ENCODE data around the gene NUBP2.
A peak's percentile ranks its signal among the peaks of the same experiment; 100 is the strongest.

Gene NUBP2

DNA sequence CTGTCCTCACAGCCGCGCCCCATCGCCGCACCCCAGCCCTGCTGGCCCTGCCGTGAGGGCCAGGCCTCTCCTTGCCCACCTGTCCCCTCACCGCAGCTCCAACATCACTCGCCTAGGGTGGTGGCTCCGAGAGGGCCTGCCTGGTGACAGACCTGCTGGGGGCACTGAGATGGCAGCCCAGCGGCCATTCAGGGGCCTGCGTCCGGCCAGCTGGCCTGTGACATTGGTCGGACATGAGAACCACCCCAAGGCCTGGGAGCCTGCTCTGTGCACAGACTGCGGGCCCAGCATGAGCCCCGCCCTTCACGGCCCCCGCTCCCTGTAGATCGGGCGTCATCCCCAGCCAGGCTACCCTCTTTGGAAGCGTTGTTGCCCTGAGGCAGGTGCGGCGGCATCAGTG is 23.2 kb upstream of the NUBP2 start:
- DNase-seq = no peak

DNA sequence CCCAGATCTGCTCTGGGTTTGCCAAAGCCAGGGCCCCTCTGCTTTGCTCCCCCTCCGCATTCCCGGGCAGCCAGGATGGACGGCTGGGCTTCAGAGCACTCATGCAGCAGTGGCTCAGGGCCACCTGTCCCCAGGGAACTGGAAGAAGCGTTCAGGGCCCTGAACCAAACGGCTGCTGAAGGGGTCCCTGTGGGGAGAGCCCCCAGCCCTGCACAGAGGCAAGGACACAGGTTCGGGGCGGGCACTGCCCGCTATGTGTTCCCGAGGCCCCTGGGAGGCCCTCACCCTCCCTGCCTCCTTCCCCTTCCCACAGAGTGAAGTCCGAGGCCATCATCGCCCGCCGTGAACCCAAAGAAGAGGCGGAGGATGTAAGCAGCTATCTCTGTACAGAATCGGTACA is 21.8 kb upstream of the NUBP2 start:
- DNase-seq = no peak

- DNase-seq = no peak
Observed at GRCh38 chr16:1761751-1762150, 21.0 kb upstream of the NUBP2 start.

- DNase-seq = no peak
Observed at GRCh38 chr16:1762196-1762878, 20.4 kb upstream of the NUBP2 start.

DNA sequence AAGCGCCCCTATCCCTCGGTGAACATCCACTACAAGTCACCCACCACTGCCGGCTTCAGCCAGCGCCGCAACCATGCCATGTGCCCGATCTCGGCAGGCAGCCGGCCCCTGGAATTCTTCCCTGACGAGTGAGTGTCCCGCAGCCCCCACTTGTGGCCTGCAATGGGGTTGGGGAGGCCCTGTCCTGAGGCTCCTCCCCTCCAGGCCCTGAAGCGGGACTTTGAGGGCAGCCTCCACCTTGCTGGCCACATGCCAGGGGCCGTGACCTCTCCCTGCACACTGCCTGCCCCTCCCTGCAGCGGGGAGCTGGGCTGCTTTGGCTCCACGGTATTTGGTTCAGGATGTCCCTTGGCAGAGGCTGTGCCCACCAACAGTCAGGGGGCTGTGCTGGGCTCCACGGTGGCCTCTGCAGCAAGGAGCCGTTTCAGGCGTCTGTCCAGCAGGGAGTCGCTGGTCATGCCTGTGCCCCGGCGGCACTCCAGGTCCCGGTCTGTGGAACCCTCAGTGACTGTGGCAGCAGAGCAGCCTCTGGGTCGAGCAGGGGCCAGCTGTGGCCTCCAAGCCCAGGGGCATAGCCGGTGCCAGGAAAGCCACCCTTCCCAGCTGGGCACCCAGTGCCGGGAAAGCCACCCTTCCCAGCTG is 19.8 kb upstream of the NUBP2 start:
- DNase-seq = no peak

DNA sequence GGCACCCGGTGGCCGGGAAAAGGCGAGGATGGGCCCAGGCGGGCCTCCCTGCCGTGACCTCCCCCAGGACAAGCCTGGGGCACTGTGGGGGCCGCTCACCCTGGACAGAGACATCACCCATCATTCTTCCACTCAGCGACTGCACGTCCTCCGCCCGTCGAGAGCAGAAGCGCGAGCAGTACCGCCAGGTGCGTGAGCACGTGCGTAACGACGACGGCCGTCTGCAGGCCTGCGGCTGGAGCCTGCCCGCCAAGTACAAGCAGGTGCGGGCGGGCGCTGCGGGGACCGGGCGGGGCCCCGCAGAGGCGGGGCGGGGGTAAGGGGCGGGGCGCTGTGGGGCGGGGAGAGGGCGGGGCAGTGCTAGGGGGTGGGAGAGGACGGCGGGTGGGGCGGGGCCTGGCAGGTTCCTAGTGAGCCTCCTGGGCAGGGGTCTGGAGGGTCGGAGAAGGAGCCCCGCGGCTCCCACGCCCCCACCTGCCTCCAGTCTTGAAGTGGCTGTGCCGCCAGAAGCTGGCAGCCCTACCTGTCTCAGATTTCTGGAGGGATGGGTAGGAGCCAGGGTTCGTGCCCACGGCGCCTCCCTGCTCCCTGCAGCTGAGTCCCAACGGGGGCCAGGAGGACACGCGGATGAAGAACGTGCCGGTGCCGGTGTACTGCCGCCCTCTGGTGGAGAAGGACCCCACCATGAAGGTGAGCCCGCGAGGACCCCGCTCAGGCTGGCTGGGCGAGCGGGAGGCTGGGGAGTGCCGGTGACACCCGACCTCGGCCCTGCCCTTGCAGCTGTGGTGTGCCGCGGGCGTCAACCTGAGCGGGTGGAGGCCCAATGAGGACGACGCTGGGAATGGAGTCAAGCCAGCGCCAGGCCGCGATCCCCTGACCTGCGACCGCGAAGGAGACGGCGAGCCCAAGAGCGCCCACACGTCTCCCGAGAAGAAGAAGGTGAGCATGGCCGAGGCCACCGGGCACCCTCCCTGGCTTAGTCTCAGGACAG is 18.9 kb upstream of the NUBP2 start:
- no peak for DNase-seq

- no peak for DNase-seq
Observed at GRCh38 chr16:1764971-1765370, 17.8 kb upstream of the NUBP2 start.

DNA sequence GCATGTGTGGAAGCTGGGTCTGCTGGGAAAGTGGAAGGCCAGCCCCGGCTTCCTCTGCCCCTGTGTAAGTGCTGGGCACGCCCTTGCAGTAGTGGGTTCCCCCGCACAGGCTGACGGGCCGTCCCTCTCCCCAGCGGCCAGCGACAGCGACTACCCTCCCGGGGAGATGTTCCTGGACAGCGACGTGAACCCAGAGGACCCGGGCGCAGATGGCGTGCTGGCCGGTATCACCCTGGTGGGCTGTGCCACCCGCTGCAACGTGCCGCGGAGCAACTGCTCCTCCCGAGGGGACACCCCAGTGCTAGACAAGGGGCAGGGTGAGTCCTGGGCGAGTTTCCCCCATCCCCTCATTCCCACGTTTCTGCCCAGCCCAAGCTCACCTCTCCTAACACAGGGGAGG is 16.9 kb upstream of the NUBP2 start:
- DNase-seq = no peak

- no peak for DNase-seq
Observed at GRCh38 chr16:1766231-1766630, 16.5 kb upstream of the NUBP2 start.

DNA sequence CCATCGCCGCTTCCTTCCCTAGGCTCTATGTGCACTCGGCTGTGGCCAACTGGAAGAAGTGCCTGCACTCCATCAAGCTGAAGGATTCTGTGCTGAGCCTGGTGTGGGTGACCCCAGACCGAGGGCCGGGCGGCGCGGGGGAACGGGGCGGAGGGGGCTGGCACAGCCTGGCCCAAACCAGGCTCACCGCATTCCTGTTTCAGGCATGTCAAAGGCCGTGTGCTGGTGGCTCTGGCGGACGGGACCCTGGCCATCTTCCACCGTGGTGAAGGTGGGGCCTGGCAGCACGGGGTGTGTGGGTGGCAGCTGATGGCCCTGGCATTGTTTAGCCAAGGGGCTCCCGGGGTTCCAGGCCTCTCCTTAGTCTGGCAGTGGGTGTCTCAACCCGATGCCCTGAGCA is 16.1 kb upstream of the NUBP2 start:
- DNase-seq = no peak

GRCh38 chr16:1767116-1767994 is 15.4 kb upstream of the NUBP2 start:
- no peak for DNase-seq

GRCh38 chr16:1768061-1768766 is 14.5 kb upstream of the NUBP2 start:
- DNase-seq = no peak

DNA sequence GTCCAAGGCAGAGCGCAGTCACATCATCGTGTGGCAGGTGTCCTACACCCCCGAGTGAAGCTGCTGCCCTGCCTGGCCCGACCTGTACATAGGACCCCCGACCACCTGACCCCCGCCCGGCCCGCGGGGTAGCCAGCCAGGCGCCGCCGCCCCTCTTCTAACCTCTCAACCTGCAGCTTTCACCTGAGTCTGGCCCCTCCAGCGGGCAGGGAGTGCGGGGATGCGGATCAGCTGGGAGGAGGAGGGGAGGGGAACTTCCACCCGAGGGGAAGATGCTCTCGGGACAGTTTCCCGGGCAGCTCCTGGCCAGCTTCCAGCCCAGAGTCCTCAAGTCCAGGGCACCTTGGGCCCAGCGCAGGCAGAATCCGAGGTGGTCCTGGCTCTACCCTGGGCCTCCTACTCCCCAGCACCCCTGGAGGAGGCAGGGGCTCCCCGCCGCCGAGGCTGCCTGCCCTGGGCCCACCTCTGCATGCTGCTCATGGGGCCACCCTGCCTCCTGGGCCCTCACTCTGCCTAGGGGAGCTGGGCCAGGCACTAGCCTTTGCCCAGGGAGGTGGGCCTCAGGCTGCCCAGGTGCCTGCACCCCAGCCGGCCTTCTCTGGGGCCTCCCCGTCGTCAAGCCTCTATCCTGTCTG is 13.9 kb upstream of the NUBP2 start:
- no peak for DNase-seq

- DNase-seq = no peak
Observed at GRCh38 chr16:1769402-1770300, 13.1 kb upstream of the NUBP2 start.

- DNase-seq = peak; percentile 49
Observed at GRCh38 chr16:1770328-1771187, 12.2 kb upstream of the NUBP2 start.

- DNase-seq = peak; percentile 80
Observed at GRCh38 chr16:1771188-1771863, 11.4 kb upstream of the NUBP2 start, which contains the start of gene NME3. Gene NME3, minus strand, starts transcription at chr16:1771543. Its CDS starts 9 bp downstream, at chr16:1771534.

- DNase-seq = no peak
Observed at GRCh38 chr16:1771864-1772361, 10.8 kb upstream of the NUBP2 start.

- peak; percentile 78 for DNase-seq
Observed at GRCh38 chr16:1772362-1772907, 10.3 kb upstream of the NUBP2 start, which contains the start of gene EME2. Gene EME2, plus strand, starts transcription at chr16:1772810. Its CDS starts 418 bp downstream, at chr16:1773228.
